Measurements from ENCODE around the gene ADAP1.

The ADAP1 gene

GRCh38 chr7:861222-861621 is 93.3 kb downstream of the ADAP1 start:
- Histone ChIP-seq H3K4me1 (ENCODE audit: control insufficient read depth, insufficient read depth, low read length, unreplicated experiment) (no peaks in the 10 kb centered on the region), H3K27ac (ENCODE audit: low read depth, low read length) (no peak overlapping the region), H3K36me3 (ENCODE audit: insufficient read depth, low read length) (peaks cover 12% of the 10 kb centered on the region; the same call in 1 of the 2 replicates), H2AFZ (ENCODE audit: low read length, unreplicated experiment) (no peak overlapping the region), H3K27me3 (ENCODE audit: insufficient read depth, low read length) (no peaks in the 10 kb centered on the region), H3K79me2 (ENCODE audit: control insufficient read depth, insufficient read depth, low read length, unreplicated experiment) (no peaks in the 10 kb centered on the region), H3K4me3 (ENCODE audit: low read depth, low read length) (no peak overlapping the region)

- no peak overlapping the region for H3K27ac ChIP-seq (ENCODE audit: low read depth, low read length)
- no peak overlapping the region for H2AFZ ChIP-seq (ENCODE audit: low read length, unreplicated experiment)
- H3K4me1 ChIP-seq (ENCODE audit: control insufficient read depth, insufficient read depth, low read length, unreplicated experiment) = no peaks in the 10 kb centered on the region
- H3K4me3 ChIP-seq (ENCODE audit: low read depth, low read length) = no peak overlapping the region
- peaks cover 12% of the 10 kb centered on the region; the same call in 1 of the 2 replicates for H3K36me3 ChIP-seq (ENCODE audit: insufficient read depth, low read length)
- H3K79me2 ChIP-seq (ENCODE audit: control insufficient read depth, insufficient read depth, low read length, unreplicated experiment) = no peaks in the 10 kb centered on the region
- no peaks in the 10 kb centered on the region for H3K27me3 ChIP-seq (ENCODE audit: insufficient read depth, low read length)
Observed at GRCh38 chr7:860149-860548, 94.3 kb downstream of the ADAP1 start.

GRCh38 chr7:859359-860030 is 95.0 kb downstream of the ADAP1 start:
- Histone ChIP-seq H3K27ac (ENCODE audit: low read depth, low read length) (no peak overlapping the region), H2AFZ (ENCODE audit: low read length, unreplicated experiment) (no peak overlapping the region), H3K27me3 (ENCODE audit: insufficient read depth, low read length) (no peaks in the 10 kb centered on the region), H3K36me3 (ENCODE audit: insufficient read depth, low read length) (peaks cover 12% of the 10 kb centered on the region; the same call in 1 of the 2 replicates), H3K4me1 (ENCODE audit: control insufficient read depth, insufficient read depth, low read length, unreplicated experiment) (no peaks in the 10 kb centered on the region), H3K79me2 (ENCODE audit: control insufficient read depth, insufficient read depth, low read length, unreplicated experiment) (no peaks in the 10 kb centered on the region), H3K4me3 (ENCODE audit: low read depth, low read length) (no peak overlapping the region)

GRCh38 chr7:857661-858060 is 96.8 kb downstream of the ADAP1 start:
- Histone ChIP-seq H3K27ac (ENCODE audit: low read depth, low read length) (no peak overlapping the region), H3K4me3 (ENCODE audit: low read depth, low read length) (no peak overlapping the region), H3K79me2 (ENCODE audit: control insufficient read depth, insufficient read depth, low read length, unreplicated experiment) (no peaks in the 10 kb centered on the region), H2AFZ (ENCODE audit: low read length, unreplicated experiment) (no peak overlapping the region), H3K4me1 (ENCODE audit: control insufficient read depth, insufficient read depth, low read length, unreplicated experiment) (no peaks in the 10 kb centered on the region), H3K27me3 (ENCODE audit: insufficient read depth, low read length) (no peaks in the 10 kb centered on the region), H3K36me3 (ENCODE audit: insufficient read depth, low read length) (peaks cover 9% of the 10 kb centered on the region)

GRCh38 chr7:856444-857095 is 97.9 kb downstream of the ADAP1 start:
- Histone ChIP-seq H3K79me2 (ENCODE audit: control insufficient read depth, insufficient read depth, low read length, unreplicated experiment) (no peaks in the 10 kb centered on the region), H3K4me3 (ENCODE audit: low read depth, low read length) (no peak overlapping the region), H3K36me3 (ENCODE audit: insufficient read depth, low read length) (peaks cover 6% of the 10 kb centered on the region), H2AFZ (ENCODE audit: low read length, unreplicated experiment) (no peak overlapping the region), H3K27me3 (ENCODE audit: insufficient read depth, low read length) (no peaks in the 10 kb centered on the region), H3K4me1 (ENCODE audit: control insufficient read depth, insufficient read depth, low read length, unreplicated experiment) (no peaks in the 10 kb centered on the region), H3K27ac (ENCODE audit: low read depth, low read length) (no peak overlapping the region)

GRCh38 chr7:855686-856369 is 98.7 kb downstream of the ADAP1 start:
- H3K36me3 ChIP-seq (ENCODE audit: insufficient read depth, low read length) = peaks cover 6% of the 10 kb centered on the region
- H3K79me2 ChIP-seq (ENCODE audit: control insufficient read depth, insufficient read depth, low read length, unreplicated experiment) = no peaks in the 10 kb centered on the region
- no peaks in the 10 kb centered on the region for H3K4me1 ChIP-seq (ENCODE audit: control insufficient read depth, insufficient read depth, low read length, unreplicated experiment)
- H3K27me3 ChIP-seq (ENCODE audit: insufficient read depth, low read length) = no peaks in the 10 kb centered on the region
- H3K27ac ChIP-seq (ENCODE audit: low read depth, low read length) = no peak overlapping the region
- no peak overlapping the region for H3K4me3 ChIP-seq (ENCODE audit: low read depth, low read length)
- H2AFZ ChIP-seq (ENCODE audit: low read length, unreplicated experiment) = no peak overlapping the region

- H3K27me3 ChIP-seq (ENCODE audit: insufficient read depth, low read length) = no peaks in the 10 kb centered on the region
- no peak overlapping the region for H2AFZ ChIP-seq (ENCODE audit: low read length, unreplicated experiment)
- H3K27ac ChIP-seq (ENCODE audit: low read depth, low read length) = no peak overlapping the region
- H3K79me2 ChIP-seq (ENCODE audit: control insufficient read depth, insufficient read depth, low read length, unreplicated experiment) = no peaks in the 10 kb centered on the region
- H3K4me3 ChIP-seq (ENCODE audit: low read depth, low read length) = no peak overlapping the region
- no peaks in the 10 kb centered on the region for H3K4me1 ChIP-seq (ENCODE audit: control insufficient read depth, insufficient read depth, low read length, unreplicated experiment)
- peaks cover 6% of the 10 kb centered on the region for H3K36me3 ChIP-seq (ENCODE audit: insufficient read depth, low read length)
Observed at GRCh38 chr7:854118-854775, 100.2 kb downstream of the ADAP1 start.

- H3K79me2 ChIP-seq (ENCODE audit: control insufficient read depth, insufficient read depth, low read length, unreplicated experiment) = no peaks in the 10 kb centered on the region
- H2AFZ ChIP-seq (ENCODE audit: low read length, unreplicated experiment) = no peak overlapping the region
- H3K27me3 ChIP-seq (ENCODE audit: insufficient read depth, low read length) = no peaks in the 10 kb centered on the region
- H3K4me1 ChIP-seq (ENCODE audit: control insufficient read depth, insufficient read depth, low read length, unreplicated experiment) = no peaks in the 10 kb centered on the region
- H3K36me3 ChIP-seq (ENCODE audit: insufficient read depth, low read length) = peaks cover 6% of the 10 kb centered on the region
- no peak overlapping the region for H3K27ac ChIP-seq (ENCODE audit: low read depth, low read length)
- H3K4me3 ChIP-seq (ENCODE audit: low read depth, low read length) = no peak overlapping the region
Observed at GRCh38 chr7:853366-854117, 100.9 kb downstream of the ADAP1 start.

- Histone ChIP-seq H3K4me1 (ENCODE audit: control insufficient read depth, insufficient read depth, low read length, unreplicated experiment) (no peaks in the 10 kb centered on the region), H2AFZ (ENCODE audit: low read length, unreplicated experiment) (no peak overlapping the region), H3K79me2 (ENCODE audit: control insufficient read depth, insufficient read depth, low read length, unreplicated experiment) (no peaks in the 10 kb centered on the region), H3K4me3 (ENCODE audit: low read depth, low read length) (no peak overlapping the region), H3K27ac (ENCODE audit: low read depth, low read length) (no peak overlapping the region), H3K36me3 (ENCODE audit: insufficient read depth, low read length) (peaks cover 6% of the 10 kb centered on the region), H3K27me3 (ENCODE audit: insufficient read depth, low read length) (no peaks in the 10 kb centered on the region)
Observed at GRCh38 chr7:851204-851603, 103.3 kb downstream of the ADAP1 start.

GRCh38 chr7:849781-850180 is 104.7 kb downstream of the ADAP1 start:
- no peaks in the 10 kb centered on the region for H3K27me3 ChIP-seq (ENCODE audit: insufficient read depth, low read length)
- H2AFZ ChIP-seq (ENCODE audit: low read length, unreplicated experiment) = no peak overlapping the region
- peaks cover 14% of the 10 kb centered on the region for H3K36me3 ChIP-seq (ENCODE audit: insufficient read depth, low read length)
- H3K27ac ChIP-seq (ENCODE audit: low read depth, low read length) = no peak overlapping the region
- no peak overlapping the region for H3K4me3 ChIP-seq (ENCODE audit: low read depth, low read length)
- H3K79me2 ChIP-seq (ENCODE audit: control insufficient read depth, insufficient read depth, low read length, unreplicated experiment) = no peaks in the 10 kb centered on the region
- no peaks in the 10 kb centered on the region for H3K4me1 ChIP-seq (ENCODE audit: control insufficient read depth, insufficient read depth, low read length, unreplicated experiment)

Data from ACC112 (cell line).